ENCODE measurements around the gene EML6. TPM values are rescaled to one million over a fixed set of nuclear protein-coding genes. Genes with fewer than 3 reads are reported as not detected.

The EML6 gene
- total RNA-seq (2022) (0.77 and 1.7 TPM in 2 replicates), Bru-seq, nascent RNA (percentile 32 among the genes with signal in this experiment), BruChase-seq, experiment 1, labeled RNA remaining after a 6-hour chase (percentile 35 among the genes with signal in this experiment), BruChase-seq, experiment 2, labeled RNA remaining after a 2-hour chase (percentile 36 among the genes with signal in this experiment)
- long read RNA-seq, partial matches to known transcripts, result 0 of 1 reads
- long read RNA-seq, other reads (novel, unspliced or antisense), result 1 of 1 reads

- no peak for TF ChIP-seq CTCF (IDR thresholded peaks at IDR 0.05; ENCODE audit: unreplicated experiment)
- ChIA-PET CTCF (interaction anchor here (0.5 to 3.0 kb wide), 15 partner anchors 9 to 616 kb away, joined by 3 to 17 read pairs (median 3); no protein-coding TSS in a partner anchor), POLR2A (interaction anchor here (0.6 to 2.3 kb wide), 29 partner anchors 9 to 754 kb away, joined by 3 to 22 read pairs (median 4); partner anchors contain the start of genes ACYP2, CLHC1, RPS27A and RTN4)
- intact Hi-C loops (cut with micrococcal nuclease), result loop anchor here (1.0 to 10.0 kb wide), 2 partner anchors 115 to 1319 kb away; no protein-coding TSS in a partner anchor
- peaks cover 23% of the 10 kb centered on the region for H3K4me1 Mint-ChIP-seq (ENCODE audit: insufficient read depth, unreplicated experiment)
- no peaks in the 10 kb centered on the region for H3K9me3 Mint-ChIP-seq (ENCODE audit: unreplicated experiment)
- peak within 1 kb of the TSS; percentile 87 for H3K4me3 Mint-ChIP-seq (ENCODE audit: unreplicated experiment)
- DNase-seq (ENCODE audit: unreplicated experiment), result peak; percentile 99
- peak within 1 kb of the TSS; percentile 77 for H3K27ac Mint-ChIP-seq (ENCODE audit: low read depth, unreplicated experiment)
- H3K36me3 Mint-ChIP-seq (ENCODE audit: insufficient read depth, unreplicated experiment), result no peaks in the 10 kb centered on the region
- BruUV-seq (replicated peaks), result no TSS peak
- no peaks in the 10 kb centered on the region for H3K27me3 Mint-ChIP-seq (ENCODE audit: insufficient read depth, unreplicated experiment)
Measured at GRCh38 chr2:54723131-54723995, at the start of gene EML6. TSS of gene EML6 (plus strand) at chr2:54723662. CDS start at chr2:54725062, 1,400 bp downstream.

DNA sequence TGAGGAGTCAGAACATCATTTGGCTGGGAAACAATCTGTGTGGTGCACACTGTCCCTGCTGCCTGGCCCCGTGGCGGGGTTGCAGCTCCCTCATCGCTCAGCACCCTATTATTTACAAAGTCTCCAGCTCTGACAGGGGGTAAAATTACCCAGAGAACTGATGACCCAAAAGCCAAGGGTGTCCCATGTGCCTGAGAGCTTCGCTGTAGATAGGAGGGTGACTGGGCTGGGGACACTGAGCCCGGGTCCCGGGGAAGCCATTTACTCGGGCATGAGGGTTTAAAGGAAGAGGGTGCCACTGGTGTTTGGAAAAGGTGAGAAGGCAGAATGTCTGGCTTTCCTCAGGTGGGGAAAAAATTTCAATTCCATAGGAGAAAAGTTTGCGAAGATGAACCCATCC is 48.2 kb upstream of the EML6 start:
- H3K4me3 Mint-ChIP-seq (ENCODE audit: unreplicated experiment), result no peak overlapping the region
- POLR2A ChIA-PET, result interaction anchor here (0.7 to 1.0 kb wide), 2 partner anchors 143 to 697 kb away, joined by 3 read pairs; no protein-coding TSS in a partner anchor
- peaks cover 20% of the 10 kb centered on the region for H3K36me3 Mint-ChIP-seq (ENCODE audit: insufficient read depth, unreplicated experiment)
- no TSS peak for BruUV-seq (replicated peaks)
- DNase-seq (ENCODE audit: unreplicated experiment), result no peak
- peaks cover 34% of the 10 kb centered on the region for H3K4me1 Mint-ChIP-seq (ENCODE audit: insufficient read depth, unreplicated experiment)
- CTCF ChIA-PET, result interaction anchor here (1.3 to 5.8 kb wide), 3 partner anchors 29 to 568 kb away, joined by 6 to 24 read pairs (median 6); no protein-coding TSS in a partner anchor
- H3K9me3 Mint-ChIP-seq (ENCODE audit: unreplicated experiment), result no peaks in the 10 kb centered on the region
- no peak for TF ChIP-seq CTCF (IDR thresholded peaks at IDR 0.05; ENCODE audit: unreplicated experiment)
- intact Hi-C loops (cut with micrococcal nuclease), result no loop called here
- H3K27ac Mint-ChIP-seq (ENCODE audit: low read depth, unreplicated experiment), result peak overlapping the region; percentile 19
- H3K27me3 Mint-ChIP-seq (ENCODE audit: insufficient read depth, unreplicated experiment), result no peaks in the 10 kb centered on the region

DNA sequence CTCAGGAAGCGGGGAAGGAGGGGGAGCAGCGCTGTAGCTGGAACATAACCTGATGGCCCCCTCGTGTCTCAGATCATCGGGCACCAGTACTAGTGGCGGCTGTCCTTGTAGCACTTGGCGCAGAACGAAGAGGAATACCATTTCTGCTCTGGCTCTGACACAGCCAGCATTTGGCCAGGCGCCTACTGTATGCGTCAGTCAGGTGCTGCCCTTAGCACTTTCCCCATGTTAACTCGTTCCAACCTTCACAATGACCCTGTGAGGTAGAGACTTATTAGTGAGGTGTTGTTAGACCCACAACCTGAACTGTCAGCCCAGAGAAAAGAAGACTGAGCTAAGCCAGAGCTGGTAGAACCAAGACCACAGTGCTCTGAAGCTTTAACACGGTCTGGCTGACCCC is 47.7 kb upstream of the EML6 start:
- peaks cover 32% of the 10 kb centered on the region for H3K4me1 Mint-ChIP-seq (ENCODE audit: insufficient read depth, unreplicated experiment)
- peaks cover 15% of the 10 kb centered on the region for H3K36me3 Mint-ChIP-seq (ENCODE audit: insufficient read depth, unreplicated experiment)
- H3K9me3 Mint-ChIP-seq (ENCODE audit: unreplicated experiment), result no peaks in the 10 kb centered on the region
- no TSS peak for BruUV-seq (replicated peaks)
- H3K4me3 Mint-ChIP-seq (ENCODE audit: unreplicated experiment), result no peak overlapping the region
- intact Hi-C loops (cut with micrococcal nuclease), result no loop called here
- POLR2A ChIA-PET, result interaction anchor here (0.7 to 1.0 kb wide), 3 partner anchors 116 to 698 kb away, joined by 3 to 6 read pairs (median 3); no protein-coding TSS in a partner anchor
- H3K27me3 Mint-ChIP-seq (ENCODE audit: insufficient read depth, unreplicated experiment), result no peaks in the 10 kb centered on the region
- CTCF ChIA-PET, result interaction anchor here (0.5 to 5.8 kb wide), 6 partner anchors 10 to 578 kb away, joined by 3 to 24 read pairs (median 4); no protein-coding TSS in a partner anchor
- TF ChIP-seq CTCF (IDR thresholded peaks at IDR 0.05; ENCODE audit: unreplicated experiment), result no peak
- H3K27ac Mint-ChIP-seq (ENCODE audit: low read depth, unreplicated experiment), result peak overlapping the region; percentile 19
- peak; percentile 65 for DNase-seq (ENCODE audit: unreplicated experiment)

Measured in MCF 10A (cell line).